Esophagus squamous epithelium (tissue), 5 donors: ENCODE measurements around the gene RPH3AL. TPM values are rescaled to one million over a fixed set of nuclear protein-coding genes. Genes with fewer than 3 reads are reported as not detected.

Source experiments
- DNase-seq: peaks from one replicate; lab custom pipeline; 2025; lab: John Stamatoyannopoulos, UW
- H3K27ac ChIP-seq, 4 donors: fragments of 200-600 bp; sonication (generic); one replicate each; pipeline ENCODE4 v1.5.1; 2016 to 2019; ENCODE audit warnings: mild to moderate bottlenecking in 1 of 4
- H3K27me3 ChIP-seq, 4 donors: fragments of 200-600 bp; sonication (generic); 1 replicate in 3 of 4; 2 replicates in 1 of 4; pipeline versions ENCODE4 v1.5.1 to v1.6.0; 2017 to 2021; ENCODE audit warnings: antibody characterized with exemption in 1 of 4
- H3K36me3 ChIP-seq, 3 donors: fragments of 200-600 bp; sonication (generic); one replicate each; pipeline ENCODE4 v1.5.1; 2016 to 2019
- H3K4me1 ChIP-seq, 3 donors: fragments of 200-600 bp; sonication (generic); one replicate each; pipeline ENCODE4 v1.5.1; 2017 to 2019
- H3K4me3 ChIP-seq, 4 donors: fragments of 200-600 bp; sonication (generic); 1 replicate in 3 of 4; 2 replicates in 1 of 4; pipeline ENCODE4 v1.5.1; 2016 to 2019; ENCODE audit warnings: mild to moderate bottlenecking in 2 of 4, moderate library complexity in 1 of 4
- H3K9me3 ChIP-seq, 3 donors: fragments of 200-600 bp; sonication (generic); one replicate each; pipeline ENCODE4 v1.5.1; 2016 to 2019
- CTCF ChIP-seq, 6 experiments: fragments of 450-650 bp in 4 of 6; fragments of 200-600 bp in 2 of 6; sonication (generic) in 2 of 6; IDR thresholded peaks; one replicate each; pipeline ENCODE4 v1.5.1; 2016 to 2019; ENCODE audit warnings: antibody characterized with exemption in 6 of 6, mild to moderate bottlenecking in 4 of 6, moderate library complexity in 4 of 6
- POLR2A ChIP-seq, 4 donors: fragments of 450-650 bp; IDR thresholded peaks; one replicate each; pipeline ENCODE4 v1.6.1; 2017; ENCODE audit warnings: antibody characterized with exemption in 4 of 4, mild to moderate bottlenecking in 4 of 4, moderate library complexity in 3 of 4
- WGBS, 2 donors: methylation state at CpG; one replicate each; pipeline ENCODE4 v1.1.5; 2018; 5-methylcytosine and 5-hydroxymethylcytosine counted together
- intact Hi-C: fragments of 100-400 bp; cut with DNase I; formaldehyde crosslinking; loops from one replicate; pipeline ENCODE4 v1.15.0; 2022
- total RNA-seq, 4 donors: library from RNA; depleted of rRNA; stranded (reverse); fragments of >200 nt; gene quantifications; one replicate each; pipeline ENCODE4 v1.1.0, GENCODE V29; 2016
- donor health status: DM: yes; HTN: yes; CAD: no.

RPH3AL gene
- total RNA-seq: 10 to 100 TPM in 1 of 4 donors, 1 to 10 TPM in 3; 5.2 to 18.3 (median 7.5) TPM

GRCh38 chr17:352421-353212 is at the start of gene RPH3AL:
Gene RPH3AL (minus strand): TSS chr17:352807. CDS start chr17:327543, 25,264 bp downstream.
- Histone ChIP-seq H3K4me1 (peaks cover 0 to 85% (median 56%) of the 10 kb centered on the region in 3 donors), H3K36me3 (no peaks in the 10 kb centered on the region), H3K4me3 (peak within 1 kb of the TSS in 3 of 4 donors; percentile 6 to 39 (median 33)), H3K27ac (peak within 1 kb of the TSS; percentile 68 to 96 (median 86)), H3K9me3 (no peaks in the 10 kb centered on the region), H3K27me3 (no peaks in the 10 kb centered on the region)
- TF ChIP-seq CTCF (IDR thresholded peaks at IDR 0.05) (no peak), POLR2A (IDR thresholded peaks at IDR 0.05) (no peak)
- DNase-seq: no peak
- intact Hi-C loops: no loop called here
- WGBS, 2 donors: 31 to 42% methylated on average over 6 to 11 of the region's 22 CpGs

DNA sequence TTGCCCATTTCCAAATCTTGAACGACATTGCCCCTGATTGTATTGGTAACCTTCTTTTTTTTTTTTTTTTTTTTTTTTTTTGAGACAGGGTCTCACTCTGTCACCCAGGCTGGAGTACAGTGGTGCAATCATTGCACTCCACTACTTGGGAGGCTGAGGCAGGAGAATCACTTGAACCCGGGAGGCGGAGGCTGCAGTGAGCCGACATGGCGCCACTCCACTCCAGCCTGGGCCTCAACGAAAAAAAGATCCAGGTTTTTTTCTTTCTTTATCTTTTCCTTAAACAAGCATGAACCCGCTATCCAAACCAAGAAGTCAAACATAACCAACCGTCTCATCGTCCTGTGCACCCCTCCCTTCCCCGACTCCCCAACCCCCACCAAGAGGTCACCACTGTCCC is 47.6 kb upstream of the RPH3AL start:
- no peak overlapping the region for H3K4me3 ChIP-seq
- 61 to 69% methylated on average over 8 to 10 of the region's 10 CpGs for WGBS, 2 donors
- no peaks in the 10 kb centered on the region for H3K4me1 ChIP-seq
- TF ChIP-seq CTCF (IDR thresholded peaks at IDR 0.05) (no peak), POLR2A (IDR thresholded peaks at IDR 0.05) (no peak)
- H3K36me3 ChIP-seq: no peaks in the 10 kb centered on the region
- peaks cover 0 to 6% (median 0%) of the 10 kb centered on the region in 4 donors for H3K27me3 ChIP-seq
- no peaks in the 10 kb centered on the region for H3K9me3 ChIP-seq
- no peak overlapping the region for H3K27ac ChIP-seq
- no peak for DNase-seq
- intact Hi-C loops: no loop called here

DNA sequence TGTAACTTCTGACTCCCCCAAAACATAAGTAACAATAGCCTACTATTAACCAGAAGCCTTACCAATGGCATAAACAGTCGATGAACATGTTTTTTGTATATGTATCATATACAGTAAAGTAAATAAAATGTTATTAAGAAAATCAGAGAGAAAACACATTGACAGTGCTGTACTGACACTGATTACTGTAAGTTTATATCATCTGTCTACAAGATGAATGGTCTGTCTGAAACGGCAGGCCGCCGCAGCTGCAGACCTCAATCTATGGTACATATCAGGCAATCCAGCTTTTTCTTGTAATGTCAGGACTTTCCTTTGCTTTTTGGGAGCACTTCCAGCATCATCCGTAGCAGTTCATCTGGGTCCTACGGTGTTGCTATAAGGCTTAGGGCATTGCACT is 44.2 kb upstream of the RPH3AL start:
- TF ChIP-seq POLR2A (IDR thresholded peaks at IDR 0.05) (no peak), CTCF (IDR thresholded peaks at IDR 0.05) (no peak)
- Histone ChIP-seq H3K36me3 (no peaks in the 10 kb centered on the region), H3K4me3 (no peak overlapping the region), H3K9me3 (no peaks in the 10 kb centered on the region), H3K4me1 (no peaks in the 10 kb centered on the region), H3K27ac (no peak overlapping the region), H3K27me3 (peaks cover 0 to 7% (median 0%) of the 10 kb centered on the region in 4 donors)
- intact Hi-C loops: no loop called here
- no peak for DNase-seq
- 66 to 77% methylated on average over 6 of the region's 6 CpGs for WGBS, 2 donors

DNA sequence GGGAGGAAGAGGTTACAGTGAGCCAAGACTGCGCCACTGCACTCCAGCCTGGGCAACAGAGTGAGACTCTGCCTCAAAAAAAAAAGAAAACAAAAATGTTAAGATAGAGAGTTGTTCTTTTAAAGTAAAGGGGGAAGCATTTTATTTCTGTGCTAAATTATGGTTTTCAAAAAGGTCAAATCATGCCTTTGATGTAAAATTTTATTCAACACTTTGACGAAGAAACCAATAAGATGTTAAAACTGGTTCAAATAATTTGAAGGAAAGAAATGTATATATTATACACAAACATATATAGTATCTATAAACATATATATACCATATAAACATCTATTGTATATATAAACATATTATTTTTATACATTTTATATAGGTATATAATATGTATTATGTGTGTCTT is 43.4 kb upstream of the RPH3AL start:
- Histone ChIP-seq H3K4me1 (no peaks in the 10 kb centered on the region), H3K27ac (no peak overlapping the region), H3K27me3 (peaks cover 0 to 7% (median 0%) of the 10 kb centered on the region in 4 donors), H3K9me3 (no peaks in the 10 kb centered on the region), H3K36me3 (no peaks in the 10 kb centered on the region), H3K4me3 (no peak overlapping the region)
- DNase-seq: no peak
- intact Hi-C loops: no loop called here
- 81 to 87% methylated on average over 2 of the region's 2 CpGs for WGBS, 2 donors
- TF ChIP-seq CTCF (IDR thresholded peaks at IDR 0.05): no peak
- no peak for TF ChIP-seq POLR2A (IDR thresholded peaks at IDR 0.05)

DNA sequence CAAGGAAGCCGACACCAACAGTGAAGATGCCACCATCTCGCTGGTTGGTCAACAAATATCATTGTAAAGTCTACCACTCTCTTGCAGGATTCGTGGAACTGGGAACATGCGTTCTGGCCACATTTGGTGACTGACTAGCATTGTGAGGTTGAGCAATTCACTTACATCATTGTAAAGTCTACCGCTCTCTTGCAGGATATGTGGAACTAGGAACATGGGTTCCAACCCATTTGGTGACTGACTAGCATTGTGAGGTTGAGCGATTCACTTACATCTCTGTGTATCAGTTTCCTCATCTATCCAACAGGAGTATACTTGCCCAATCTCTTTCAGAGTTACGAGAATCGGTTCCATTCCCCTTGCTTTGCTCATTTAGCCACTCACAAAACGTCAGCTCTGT is 42.6 kb upstream of the RPH3AL start:
- H3K4me1 ChIP-seq: no peaks in the 10 kb centered on the region
- H3K27ac ChIP-seq: no peak overlapping the region
- DNase-seq: no peak
- peaks cover 0 to 7% (median 0%) of the 10 kb centered on the region in 4 donors for H3K27me3 ChIP-seq
- H3K36me3 ChIP-seq: no peaks in the 10 kb centered on the region
- TF ChIP-seq CTCF (IDR thresholded peaks at IDR 0.05) (no peak), POLR2A (IDR thresholded peaks at IDR 0.05) (no peak)
- H3K4me3 ChIP-seq: no peak overlapping the region
- H3K9me3 ChIP-seq: no peaks in the 10 kb centered on the region
- WGBS, 2 donors: 89 to 90% methylated on average over 9 of the region's 9 CpGs
- intact Hi-C loops: no loop called here
